ENCODE results near the gene MSGN1.
"Not testable (repeated sequence)": the region's sequence is repeated elsewhere in the genome, so short reads cannot be mapped to it uniquely, and the experiment has no call there.

MSGN1 gene

DNA sequence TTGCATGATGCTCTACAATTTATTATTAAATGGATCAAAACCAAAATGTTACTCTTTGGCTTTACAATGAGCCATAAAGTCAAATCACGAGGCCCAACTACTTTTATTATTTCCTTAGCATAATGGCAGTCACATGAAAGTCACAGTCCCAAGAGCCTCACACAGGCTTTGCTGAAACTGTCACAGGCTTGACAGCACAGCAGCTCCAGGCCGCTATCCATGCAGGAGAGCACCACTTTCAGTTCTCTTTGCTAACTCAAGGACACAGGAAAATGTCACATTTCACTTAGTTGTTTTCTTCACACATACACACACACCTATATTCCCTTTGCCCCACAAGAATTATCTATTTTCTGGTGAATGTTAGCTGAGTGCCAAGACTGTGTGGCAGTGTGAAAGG, 11.1 kb upstream of the MSGN1 start:
- no peak for DNase-seq (ENCODE audit: low read depth in 3 of 3, low spot score in 1 of 3)

- no peak for DNase-seq (ENCODE audit: low read depth in 3 of 3, low spot score in 1 of 3)
Observed at GRCh38 chr2:17805717-17806363, 10.4 kb upstream of the MSGN1 start.

GRCh38 chr2:17813010-17813741, 3.1 kb upstream of the MSGN1 start:
- DNase-seq (ENCODE audit: low read depth in 3 of 3, low spot score in 1 of 3) = no peak

DNA sequence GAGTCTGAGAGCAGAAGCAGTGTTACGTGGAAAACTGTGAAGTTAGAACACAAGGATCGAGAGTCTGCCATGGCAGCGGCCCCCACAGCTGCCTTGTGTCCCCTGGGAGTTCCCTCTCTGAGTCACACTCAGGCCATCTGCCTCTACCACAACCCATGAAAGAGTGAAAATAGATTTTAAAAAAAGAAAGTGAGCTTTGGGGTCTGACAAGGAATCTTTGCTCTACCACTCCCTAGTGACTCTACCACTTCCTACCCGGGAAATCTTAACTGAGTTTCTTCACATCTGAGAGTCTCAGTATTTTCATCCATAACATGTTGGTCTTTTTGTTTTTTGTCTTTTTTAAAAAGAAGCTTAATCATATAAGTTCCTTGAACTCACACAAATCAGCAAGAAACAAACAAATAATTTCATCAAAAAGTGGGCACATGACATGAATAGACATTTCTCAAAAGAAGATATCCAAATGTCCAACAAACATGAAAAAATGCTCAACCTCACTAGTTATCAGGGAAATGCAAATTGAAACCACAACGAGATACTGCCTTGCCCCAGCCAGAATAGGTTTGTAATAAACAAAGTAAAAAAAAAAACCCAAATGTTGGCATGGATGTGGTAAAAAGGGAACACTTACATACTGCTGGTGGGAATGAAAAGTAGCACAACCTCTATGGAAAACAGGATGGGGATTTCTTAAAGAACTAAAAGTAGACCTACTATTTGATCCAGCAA, 2.4 kb upstream of the MSGN1 start:
- no peak for DNase-seq (ENCODE audit: low read depth in 3 of 3, low spot score in 1 of 3)

- no peak for DNase-seq (ENCODE audit: low read depth in 3 of 3, low spot score in 1 of 3)
Observed at GRCh38 chr2:17814601-17815000, 1.7 kb upstream of the MSGN1 start.

- no peak for DNase-seq (ENCODE audit: low read depth in 3 of 3, low spot score in 1 of 3)
Observed at GRCh38 chr2:17815468-17816184, 634 bp upstream of the MSGN1 start.

- DNase-seq (ENCODE audit: low read depth in 3 of 3, low spot score in 1 of 3) = no peak
Observed at GRCh38 chr2:17818235-17818815, 2.1 kb downstream of the MSGN1 start.

DNA sequence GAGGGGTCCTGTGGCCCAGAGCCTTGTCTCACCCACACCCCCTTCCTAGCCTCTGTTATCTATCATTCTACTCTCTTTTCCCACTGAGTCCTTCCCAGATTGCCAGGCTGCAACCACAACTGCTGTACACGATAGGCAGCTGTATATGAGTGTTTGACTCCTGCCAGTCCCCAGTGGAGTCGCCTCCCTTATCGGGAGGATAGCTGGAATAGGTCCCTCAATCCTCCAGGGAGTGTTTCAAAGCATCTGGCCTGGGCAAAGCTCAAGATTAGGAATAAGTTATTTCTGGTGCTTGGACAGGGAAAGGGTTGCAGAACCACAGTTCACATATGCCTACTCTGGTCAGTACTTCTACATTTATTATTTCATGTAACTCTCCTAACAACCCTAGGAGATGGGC, 4.8 kb downstream of the MSGN1 start:
- DNase-seq (ENCODE audit: low read depth in 3 of 3, low spot score in 1 of 3) = no peak

DNA sequence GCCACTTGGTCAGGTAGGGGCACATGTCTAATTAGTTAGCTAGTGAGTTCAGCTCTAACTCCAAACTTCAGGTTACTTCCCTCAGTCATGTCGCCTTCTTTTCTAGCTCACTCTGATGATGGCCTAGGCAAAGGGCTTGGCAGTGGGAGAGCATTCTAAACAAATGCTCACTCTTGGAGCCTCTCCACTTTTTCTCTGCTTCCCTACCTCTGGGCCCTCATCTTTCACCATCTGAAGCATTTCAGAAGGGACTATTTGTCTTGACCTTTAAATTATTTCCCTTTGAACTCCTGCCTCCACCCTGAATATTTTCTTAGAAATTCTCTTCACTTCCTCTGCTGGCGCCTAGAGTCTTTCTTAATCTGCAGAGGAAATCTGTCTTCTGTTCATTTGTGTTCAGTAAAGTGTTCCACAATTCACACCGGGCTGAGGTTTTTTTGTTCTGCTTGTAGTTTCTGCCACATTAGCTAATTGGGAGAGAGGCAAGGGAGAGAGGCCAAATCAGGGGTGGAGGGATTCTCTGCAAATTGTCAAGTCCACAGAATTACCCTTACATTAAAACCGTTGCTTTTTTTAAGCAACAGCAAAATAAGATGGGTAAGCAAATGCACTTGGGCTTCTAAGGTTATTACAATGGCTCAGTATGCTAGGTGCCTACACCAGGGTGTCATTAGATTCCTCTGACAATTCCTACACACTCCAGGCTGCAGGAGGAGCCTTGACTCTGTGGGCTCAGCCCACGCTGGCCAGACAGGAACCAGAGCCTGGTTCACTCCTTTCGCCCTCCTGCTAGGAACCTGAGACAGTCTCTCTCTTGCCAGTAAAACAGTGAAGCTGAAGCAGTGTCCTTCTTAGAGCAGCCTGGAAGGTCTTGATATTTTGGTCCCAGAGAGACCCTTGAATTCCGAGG, 5.5 kb downstream of the MSGN1 start:
- DNase-seq (ENCODE audit: low read depth in 3 of 3, low spot score in 1 of 3) = no peak

- DNase-seq (ENCODE audit: low read depth in 3 of 3, low spot score in 1 of 3) = no peak
Observed at GRCh38 chr2:17822445-17823117, 6.3 kb downstream of the MSGN1 start.

- DNase-seq (ENCODE audit: low read depth in 3 of 3, low spot score in 1 of 3) = not testable (repeated sequence)
Observed at GRCh38 chr2:17823646-17824045, 7.4 kb downstream of the MSGN1 start.

- no peak for DNase-seq (ENCODE audit: low read depth in 3 of 3, low spot score in 1 of 3)
Observed at GRCh38 chr2:17827316-17827715, 11.1 kb downstream of the MSGN1 start.

DNA sequence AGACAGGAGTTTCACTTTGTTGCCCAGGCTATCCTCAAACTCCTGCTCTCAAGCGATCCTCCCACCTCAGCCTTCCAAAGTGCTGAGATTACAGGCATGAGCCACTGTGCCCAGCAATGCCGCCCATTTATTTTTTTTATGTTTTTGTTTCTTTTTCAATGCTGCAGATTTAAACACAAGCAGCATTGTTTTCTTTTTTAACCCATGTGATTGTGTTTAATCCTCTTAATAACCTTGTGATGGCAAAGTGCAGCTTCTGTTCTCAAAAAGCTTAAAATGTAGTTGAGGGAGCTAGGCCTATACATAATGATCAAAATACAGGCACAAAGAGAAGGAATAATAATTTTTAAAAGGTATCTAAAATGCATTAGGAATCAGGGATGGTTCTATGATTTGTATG, 11.5 kb downstream of the MSGN1 start:
- no peak for DNase-seq (ENCODE audit: low read depth in 3 of 3, low spot score in 1 of 3)

GRCh38 chr2:17830053-17831034, 14.1 kb downstream of the MSGN1 start:
- peak in 1 of 3 donors; percentile 32 for DNase-seq (ENCODE audit: low read depth in 3 of 3, low spot score in 1 of 3)

GRCh38 chr2:17835516-17835915, 19.3 kb downstream of the MSGN1 start:
- DNase-seq (ENCODE audit: low read depth in 3 of 3, low spot score in 1 of 3) = no peak

DNA sequence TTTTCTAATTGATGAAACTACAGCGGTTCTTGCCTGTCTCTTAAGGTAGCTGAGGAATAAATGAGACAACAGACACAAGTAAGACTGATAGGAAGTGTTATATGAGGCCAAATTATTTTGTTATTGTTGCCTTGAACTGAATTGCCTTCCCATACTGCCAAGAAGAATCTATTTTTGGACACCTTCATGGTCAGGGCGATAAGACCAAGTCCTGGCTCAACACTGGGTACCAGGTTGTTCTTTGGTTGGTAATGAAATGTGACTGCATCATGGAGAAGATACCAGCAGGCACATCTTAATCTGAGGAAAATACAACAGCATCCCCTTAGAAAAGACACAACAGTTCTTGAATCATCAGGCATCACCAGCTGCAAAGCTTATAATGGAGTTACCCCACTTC, 23.7 kb downstream of the MSGN1 start:
- DNase-seq (ENCODE audit: low read depth in 3 of 3, low spot score in 1 of 3) = no peak

DNA sequence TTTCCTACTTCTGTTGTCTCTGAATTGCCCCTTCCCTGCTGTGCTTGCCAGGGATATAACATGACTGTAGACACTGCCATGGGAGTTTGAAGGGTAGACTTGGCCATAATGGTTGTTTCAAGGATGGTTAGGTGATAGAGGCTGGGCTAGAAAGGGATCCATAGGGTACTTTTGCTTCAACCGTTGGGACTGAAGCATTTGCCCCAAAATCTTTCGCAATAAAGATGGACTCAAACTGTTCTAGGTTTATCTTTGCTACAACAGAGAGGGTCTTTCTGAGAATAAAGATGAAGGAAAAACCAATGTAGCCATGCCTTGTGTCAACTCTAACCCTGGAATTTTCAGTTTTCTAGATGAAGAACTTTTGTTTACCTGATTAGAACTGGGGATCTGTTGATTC, 27.2 kb downstream of the MSGN1 start:
- DNase-seq (ENCODE audit: low read depth in 3 of 3, low spot score in 1 of 3) = no peak

DNA sequence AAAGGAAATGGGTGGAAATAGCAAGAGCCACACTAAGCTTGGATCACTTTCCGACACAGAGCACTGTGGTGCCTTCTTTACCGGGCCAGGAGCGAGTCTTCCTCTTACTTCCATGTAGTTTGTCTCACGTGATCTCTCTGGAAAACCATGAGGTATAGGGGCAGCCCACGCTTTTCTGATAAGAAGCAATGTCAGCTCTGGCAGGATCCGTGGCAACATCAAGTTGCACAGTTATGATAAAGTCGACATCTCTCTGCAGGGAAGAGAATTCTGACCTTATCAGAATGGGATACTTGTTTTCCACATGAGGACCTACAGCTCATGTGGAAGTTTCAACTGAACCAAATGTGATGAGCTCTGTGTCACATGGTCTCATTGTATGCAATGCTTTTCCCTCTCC, 29.5 kb downstream of the MSGN1 start:
- DNase-seq (ENCODE audit: low read depth in 3 of 3, low spot score in 1 of 3) = no peak
